HG03439 (cell line): Measurements from ENCODE around the gene CDC14A.
"Not testable (repeated sequence)": the region's sequence is repeated elsewhere in the genome, so short reads cannot be mapped to it uniquely, and the experiment has no call there.

Source experiments
- ATAC-seq: cut with Tn5 transposase; IDR thresholded peaks from one replicate; pipeline ENCODE4 v1.9.1; 2021; ENCODE audit warnings: mild to moderate bottlenecking, moderate library complexity; ENCODE audit not compliant: unreplicated experiment

Gene CDC14A, protein sequence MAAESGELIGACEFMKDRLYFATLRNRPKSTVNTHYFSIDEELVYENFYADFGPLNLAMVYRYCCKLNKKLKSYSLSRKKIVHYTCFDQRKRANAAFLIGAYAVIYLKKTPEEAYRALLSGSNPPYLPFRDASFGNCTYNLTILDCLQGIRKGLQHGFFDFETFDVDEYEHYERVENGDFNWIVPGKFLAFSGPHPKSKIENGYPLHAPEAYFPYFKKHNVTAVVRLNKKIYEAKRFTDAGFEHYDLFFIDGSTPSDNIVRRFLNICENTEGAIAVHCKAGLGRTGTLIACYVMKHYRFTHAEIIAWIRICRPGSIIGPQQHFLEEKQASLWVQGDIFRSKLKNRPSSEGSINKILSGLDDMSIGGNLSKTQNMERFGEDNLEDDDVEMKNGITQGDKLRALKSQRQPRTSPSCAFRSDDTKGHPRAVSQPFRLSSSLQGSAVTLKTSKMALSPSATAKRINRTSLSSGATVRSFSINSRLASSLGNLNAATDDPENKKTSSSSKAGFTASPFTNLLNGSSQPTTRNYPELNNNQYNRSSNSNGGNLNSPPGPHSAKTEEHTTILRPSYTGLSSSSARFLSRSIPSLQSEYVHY

DNA sequence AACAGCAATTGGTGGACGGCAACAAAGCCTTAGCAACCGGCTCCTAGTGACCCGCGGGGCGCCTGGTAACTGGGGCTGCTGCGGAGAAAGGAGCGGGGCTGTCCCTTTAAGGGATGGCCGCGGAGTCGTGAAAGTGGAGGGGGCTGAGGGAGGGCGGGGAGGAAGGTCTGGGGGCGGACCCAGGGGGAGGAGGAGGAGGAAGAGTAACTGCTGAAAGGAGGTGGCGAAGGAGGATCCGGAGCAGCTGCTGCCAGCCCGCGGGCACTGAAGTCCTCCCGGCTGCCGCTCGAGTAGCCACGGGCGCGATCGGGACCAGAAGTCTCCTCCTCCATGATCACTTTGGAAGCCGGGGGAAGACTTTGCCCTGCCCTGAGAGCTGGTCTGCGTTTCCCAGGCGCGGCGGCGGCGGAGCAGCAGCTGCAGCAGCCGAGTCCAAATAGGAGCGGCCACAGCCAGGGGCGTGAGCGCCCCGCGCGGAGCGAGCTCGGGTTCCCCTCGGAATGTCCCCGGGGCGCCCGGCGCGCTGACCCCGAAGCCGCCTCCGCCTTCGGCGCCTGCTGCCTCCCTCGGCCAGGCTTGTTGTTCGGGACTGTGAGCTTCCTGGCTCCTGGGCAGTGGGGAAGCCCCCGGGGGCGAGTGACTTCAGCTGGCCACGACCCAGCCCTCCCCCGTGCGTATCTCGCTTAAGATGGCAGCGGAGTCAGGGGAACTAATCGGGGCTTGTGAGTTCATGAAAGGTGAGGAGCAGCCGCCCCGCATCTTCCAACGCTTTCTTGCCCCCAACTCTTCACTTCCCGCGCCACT is at the start of gene CDC14A:
CDC14A (plus strand) TSS at position 240 of the 804 bp plus-strand sequence; CDS start at position 689, 449 bp downstream.
- ATAC-seq: peak; percentile 69

DNA sequence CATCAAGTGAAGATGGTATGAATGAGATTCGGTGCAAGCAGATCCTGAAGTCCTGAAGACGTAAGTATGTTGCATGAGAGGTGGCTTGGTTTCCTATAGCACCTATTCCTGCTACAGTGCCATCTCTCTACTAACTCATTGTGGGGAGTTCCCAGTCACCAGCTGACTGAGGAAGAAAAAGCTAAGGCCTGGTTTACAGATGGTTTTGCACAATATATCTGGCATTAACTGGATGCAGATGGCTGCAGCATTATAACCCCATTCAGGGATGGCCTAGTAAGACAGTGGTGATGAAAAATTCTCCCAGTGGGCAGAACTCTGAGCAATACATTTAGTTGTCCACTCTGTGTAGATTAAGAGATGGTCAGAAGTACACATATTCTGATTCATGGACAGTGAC is 49.6 kb upstream of the CDC14A start:
- ATAC-seq: no peak

DNA sequence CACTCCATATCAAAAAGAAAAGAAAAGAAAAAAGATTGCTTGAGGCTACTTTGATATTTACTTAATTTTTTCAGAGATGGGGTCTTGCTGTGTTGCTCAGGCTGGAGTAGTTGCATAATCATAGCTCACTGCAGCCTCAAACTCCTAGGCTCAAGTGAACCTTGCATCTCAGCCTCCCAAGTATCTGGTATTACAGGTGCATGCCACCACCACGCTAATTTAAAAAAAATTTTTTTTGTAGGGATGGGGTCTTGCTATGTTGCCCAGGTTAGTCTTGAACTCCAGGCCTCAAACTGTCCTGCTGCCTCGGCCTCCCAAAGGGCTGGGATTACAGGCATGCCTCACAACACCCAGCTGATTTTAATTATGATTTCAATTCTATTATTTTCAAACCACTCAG is 48.1 kb upstream of the CDC14A start:
- no peak for ATAC-seq

DNA sequence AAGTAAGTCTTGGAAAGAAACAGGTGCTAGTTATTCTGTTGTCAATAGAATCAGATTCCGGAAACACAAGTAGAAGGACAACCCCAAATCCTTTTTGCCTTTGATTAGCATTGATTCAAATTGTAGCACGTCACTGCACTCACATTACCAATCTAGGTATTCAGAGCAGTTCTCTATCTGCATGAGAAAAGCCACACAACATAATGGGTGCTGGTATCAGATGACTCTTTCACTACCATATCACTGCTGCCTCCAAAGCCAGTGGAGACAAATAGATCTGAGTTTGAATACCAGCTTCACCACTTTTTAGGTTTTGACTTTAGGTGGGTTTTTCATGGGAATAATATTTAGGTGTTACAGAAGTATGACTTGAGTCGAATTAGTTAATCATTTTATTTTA is 47.4 kb upstream of the CDC14A start:
- ATAC-seq: no peak

DNA sequence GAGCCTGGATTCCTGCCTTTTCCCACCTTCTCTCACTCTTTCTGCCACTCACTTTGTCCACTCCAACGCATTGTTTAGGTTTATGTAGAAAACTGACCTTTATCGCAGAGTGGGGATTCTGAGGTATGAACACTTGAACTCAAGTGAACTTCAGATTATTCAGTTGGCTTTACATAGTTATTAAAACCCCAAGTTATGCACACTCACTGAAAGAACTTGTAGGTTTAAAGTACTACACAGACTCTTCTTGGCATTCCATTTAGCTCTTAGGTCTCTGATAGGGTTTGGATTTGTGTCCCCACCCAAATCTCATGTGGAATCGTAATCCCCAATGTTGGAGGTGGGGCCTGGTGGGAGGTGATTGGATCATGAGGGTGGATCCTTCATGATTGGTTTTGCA is 46.4 kb upstream of the CDC14A start:
- no peak for ATAC-seq

DNA sequence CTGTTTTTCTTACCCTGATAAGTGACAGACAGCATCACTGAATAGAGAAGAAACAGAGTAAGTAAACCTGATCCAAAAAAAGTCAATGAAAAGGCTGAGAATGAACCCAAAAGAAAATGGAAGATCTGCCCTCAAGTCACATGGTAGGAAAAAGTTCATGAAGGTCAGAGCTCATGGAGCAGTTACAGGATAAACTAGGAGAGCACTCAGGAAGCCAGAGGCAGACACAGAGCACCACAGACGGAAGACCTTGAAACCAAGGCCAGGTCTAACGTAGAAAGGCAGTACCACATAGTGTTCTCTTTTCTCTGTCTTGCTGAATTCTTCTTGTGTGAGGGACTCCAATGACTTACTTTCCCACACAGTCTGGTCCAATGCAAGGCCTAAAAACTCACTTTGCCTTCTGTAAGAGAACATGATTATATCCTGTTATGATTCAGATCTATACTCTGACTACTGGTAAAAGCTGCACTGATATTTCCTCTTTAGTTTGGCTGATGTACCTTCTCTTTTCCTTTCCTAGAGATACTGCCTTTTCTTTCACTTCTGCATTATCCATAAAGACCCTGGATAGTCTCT is 45.5 kb upstream of the CDC14A start:
- ATAC-seq: no peak

DNA sequence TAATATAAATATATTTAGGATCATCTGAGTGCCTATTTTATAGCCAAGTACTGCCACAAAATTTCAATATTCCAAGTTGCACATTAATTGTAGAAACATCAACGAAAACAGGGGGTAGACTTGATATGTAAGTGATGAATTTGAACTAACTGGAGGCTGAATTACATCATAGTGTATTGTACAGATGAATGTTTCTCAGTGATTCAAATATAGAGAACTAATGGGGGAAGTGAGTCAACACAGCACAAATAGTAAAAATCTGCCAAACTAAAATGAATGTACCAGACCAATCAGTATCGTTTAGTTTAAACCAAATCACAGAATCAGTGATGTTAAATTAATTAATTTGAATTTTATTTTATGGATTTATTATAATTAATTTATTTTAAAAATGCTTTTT is 43.5 kb upstream of the CDC14A start:
- no peak for ATAC-seq

DNA sequence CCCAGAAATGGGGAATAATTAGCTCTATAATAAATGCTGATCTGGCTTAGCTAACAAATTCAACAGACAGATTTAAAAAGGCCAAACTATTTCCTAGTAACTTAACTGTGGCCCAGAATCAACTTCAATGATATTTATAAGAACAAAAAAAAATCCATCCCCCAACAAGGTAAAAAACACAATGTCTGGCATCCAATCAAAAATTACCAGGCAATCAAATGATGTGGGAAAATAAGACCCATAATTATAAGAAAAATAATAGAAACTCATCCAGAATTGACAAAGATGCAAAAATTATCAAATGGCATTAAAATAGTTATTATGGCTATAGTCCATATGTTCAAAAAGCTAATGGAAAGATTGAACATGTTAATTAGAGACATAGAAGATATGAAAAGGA is 42.4 kb upstream of the CDC14A start:
- ATAC-seq: no peak

DNA sequence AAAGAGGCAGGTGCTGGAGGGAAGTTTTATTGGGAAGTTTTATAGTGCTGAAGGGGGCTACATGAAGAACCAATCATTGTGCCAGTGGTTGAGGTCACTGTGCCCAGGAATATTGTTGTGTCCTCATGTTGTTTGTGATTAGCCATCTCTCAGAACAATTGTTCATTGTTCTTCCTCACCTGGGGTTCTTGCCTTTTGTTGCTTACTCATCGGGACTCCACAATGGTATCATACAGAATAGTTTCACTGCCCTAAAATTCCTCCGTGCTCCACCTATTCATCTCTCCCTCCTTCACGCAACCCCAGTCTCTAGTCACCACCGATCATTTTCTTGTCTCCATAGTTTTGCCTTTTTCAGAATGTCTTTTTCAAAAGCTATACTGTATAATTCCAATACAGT is 38.9 kb upstream of the CDC14A start:
- ATAC-seq: no peak

DNA sequence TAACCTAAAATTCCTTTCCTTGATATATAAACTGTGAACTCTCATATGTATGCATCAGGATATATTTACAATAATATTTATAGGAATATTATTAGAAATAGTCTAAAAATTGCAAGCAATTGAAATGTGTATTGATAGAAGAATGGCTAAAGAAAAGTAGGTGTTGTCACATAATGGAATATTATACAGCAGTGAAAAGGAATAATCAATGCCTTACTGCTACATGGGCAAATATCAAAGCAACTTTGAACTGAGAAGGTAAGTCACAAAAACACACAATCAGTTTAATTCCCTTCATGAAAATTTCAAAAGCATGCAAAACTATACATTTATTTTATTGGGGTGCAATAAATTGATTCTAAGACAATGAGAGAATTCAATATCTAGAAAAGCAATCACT is 35.7 kb upstream of the CDC14A start:
- no peak for ATAC-seq

DNA sequence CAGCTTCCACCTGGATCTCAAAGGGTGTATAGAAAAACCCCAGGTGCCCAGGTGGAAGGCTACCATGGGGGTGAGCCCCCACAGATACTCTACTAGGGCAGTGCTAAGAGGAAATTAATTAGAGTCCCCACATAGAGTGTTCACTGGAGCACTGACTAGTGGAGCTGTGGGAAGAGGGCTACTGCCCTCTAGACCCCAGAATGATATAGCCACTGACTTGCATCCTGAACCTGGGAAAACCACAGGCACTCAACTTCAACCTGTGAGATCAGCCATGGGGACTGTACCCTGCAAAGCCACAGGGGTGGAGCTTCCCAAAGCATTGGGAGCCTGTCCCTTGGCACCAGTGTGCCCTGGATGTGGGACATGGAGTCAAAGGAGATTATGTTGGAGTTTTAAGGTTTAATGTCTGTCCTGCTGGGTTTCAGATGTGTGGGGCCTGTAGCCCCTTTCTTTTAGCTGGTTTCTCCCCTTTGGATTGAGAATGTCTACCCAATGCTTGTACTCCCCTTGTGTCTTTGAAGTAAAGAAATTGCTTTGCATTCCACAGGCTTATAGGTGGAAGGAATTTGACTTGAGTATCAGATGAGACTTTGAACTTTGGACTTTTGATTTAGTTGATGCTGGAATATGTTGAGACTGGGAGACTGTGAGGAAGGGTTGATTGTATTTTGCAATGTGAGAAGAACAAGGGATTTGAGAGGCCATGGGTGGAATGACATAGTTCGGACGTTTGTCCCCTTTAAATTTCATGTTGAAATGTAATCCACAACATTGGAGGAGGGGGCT is 31.8 kb upstream of the CDC14A start:
- no peak for ATAC-seq

DNA sequence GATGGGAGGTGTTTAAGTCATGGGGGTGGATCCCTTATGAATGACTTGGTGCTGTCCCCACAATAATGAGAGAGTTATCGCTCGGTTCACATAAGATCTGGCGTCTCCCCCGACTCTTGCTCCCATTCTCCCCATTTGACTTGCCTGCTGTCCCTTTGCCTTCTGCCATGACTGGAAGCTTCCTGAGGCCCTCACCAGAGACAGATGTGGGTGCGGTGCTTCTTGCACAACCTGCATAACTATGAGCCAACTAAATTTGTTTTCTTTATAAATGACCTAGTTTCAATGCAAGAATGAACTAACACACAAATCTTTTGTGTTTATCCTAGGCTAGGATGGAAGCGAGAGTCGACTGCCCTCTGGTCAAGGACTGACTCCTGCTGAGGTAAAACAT is 31.2 kb upstream of the CDC14A start:
- no peak for ATAC-seq

DNA sequence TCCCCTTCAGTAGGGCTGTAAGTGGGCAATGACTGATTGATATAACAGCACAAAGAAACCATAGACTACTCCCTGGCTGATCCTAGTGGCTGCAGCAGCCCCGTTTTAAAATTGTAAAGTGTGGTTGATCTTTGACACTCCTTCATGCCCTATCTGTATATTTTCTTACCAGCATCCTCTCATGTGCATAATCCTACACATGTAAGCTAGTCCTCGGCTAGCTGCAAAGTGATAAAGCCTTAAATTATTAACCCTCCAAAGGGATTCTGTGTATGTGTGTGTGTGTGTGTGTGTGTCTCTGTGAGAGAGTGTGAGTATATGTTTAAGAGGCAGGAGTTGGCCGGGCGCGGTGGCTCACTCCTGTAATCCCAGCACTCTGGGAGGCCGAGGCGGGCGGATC is 30.8 kb upstream of the CDC14A start:
- ATAC-seq: no peak

DNA sequence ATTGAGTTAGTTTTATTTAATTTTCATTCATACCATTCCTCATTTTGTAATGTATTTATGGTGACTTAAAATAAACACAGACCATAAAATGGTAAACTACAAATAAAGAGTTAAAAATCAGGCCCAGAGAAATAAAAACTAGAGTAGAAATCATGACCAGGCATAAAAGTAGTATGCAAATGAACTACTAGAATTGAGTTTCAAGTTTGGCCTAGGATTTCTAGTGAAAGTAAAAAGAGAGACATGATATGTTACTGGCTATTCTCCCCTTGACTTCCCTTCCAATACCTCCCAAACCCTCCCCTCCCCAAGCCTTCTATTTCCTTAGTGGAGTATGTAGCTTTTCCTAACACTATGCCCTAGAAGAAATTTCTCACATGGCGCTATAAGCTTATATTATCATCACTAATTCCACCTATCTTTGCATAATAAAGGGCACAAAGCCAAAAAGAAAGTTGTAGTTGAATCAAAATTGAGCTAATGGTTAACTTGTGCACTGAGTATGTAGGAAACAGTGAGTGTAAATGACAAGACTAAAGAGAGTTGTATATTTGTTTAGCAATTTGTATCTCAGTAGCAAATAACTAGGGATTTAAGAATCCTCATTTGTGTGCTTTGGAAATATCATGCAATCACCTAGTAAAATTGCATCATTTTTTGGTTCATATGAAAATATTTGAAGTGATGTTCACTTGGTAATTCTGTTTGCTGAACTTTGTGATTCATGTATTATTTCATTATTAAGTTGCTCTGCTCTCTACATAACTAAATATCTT is 29.7 kb upstream of the CDC14A start:
- ATAC-seq: no peak

DNA sequence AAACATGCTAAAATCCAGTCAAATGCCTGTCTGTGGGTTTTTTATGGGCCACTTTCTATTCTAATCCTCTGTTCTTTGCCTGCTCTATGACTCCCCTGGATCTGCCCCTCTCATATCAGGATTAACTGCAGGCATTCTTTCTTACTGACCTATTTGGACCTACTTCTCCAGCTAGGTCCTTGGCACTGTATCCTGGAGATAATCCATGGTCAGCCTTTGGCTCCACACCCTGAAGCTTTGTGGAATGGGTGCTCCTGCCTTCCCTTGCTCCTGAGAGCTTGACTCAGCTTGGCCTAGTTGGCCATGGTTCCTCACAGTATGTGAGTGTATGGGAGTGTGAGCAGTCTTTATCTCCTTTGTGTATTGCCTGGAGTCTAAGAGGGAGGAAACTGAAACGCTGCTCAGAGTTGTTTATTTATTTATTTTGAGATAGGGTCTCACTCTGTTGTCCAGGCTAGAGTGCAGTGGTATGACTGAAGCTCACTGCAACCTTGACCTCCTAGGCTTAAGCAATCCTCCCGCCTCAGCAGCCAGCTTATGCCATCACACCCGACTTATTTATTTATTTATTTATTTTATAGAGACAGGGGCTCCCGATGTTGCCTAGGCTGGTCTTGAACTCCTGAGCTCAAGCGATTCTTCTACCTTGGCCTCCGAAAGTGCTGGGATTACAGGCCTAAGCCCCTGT is 28.7 kb upstream of the CDC14A start:
- no peak for ATAC-seq

DNA sequence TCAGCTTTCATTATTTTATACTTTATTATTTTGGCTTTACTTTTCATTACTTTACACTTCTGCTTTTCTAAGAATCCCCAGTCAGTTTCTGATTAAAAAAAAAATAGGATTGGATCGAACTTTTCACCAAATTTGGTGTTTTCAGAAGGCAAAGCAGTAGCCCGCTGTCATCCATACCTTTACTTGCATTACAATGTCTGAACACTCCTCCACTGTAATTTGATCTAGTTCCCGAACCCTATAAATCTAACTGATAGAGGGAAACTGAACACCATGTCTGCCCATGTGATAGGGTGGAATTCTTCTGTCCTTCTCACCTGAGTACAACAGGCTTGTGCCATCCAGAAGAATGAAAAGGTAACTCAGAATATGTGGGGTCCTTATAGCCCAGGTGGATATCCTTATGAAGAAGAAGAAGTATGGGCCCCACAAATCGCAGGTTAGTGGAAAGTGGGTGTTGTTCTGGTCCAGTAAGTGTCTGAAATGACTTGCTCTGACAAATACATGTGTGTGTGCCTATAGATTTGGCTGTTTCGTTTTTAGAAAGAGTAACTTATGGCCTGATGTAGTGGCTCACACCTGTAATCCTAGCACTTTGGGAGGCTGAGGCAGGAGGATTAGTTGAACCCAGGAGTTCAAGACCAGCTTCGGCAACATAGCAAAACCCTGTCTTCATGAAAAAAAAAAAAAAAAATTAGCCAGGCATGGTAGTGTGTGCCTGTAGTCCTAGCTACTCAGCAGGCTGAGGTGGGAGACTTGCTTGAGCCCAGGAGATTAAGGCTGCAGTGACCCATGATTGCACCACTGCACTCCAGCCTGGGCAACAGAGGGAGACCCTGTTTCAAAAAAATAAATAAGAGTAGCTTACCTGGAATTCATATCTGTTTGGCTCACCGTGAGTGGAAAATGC is 26.6 kb upstream of the CDC14A start:
- ATAC-seq: no peak

DNA sequence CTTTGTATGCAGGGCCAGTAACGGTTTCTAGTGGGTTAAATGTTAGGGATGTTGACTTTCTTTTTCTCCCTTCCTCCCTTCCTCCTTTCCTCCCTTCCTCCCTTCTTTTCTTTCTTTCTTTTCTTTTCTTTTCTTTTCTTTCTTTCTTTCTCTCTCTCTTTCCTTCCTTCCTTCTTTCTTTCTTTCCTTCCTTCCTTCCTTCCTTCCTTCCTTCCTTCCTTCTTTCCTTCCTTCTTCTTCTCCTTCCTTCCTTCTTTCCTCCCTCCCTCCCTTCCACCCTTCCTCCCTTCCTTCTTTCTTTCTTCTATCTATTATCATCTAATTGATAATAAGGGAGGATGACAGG is 26.0 kb upstream of the CDC14A start:
- ATAC-seq: not testable (repeated sequence)

DNA sequence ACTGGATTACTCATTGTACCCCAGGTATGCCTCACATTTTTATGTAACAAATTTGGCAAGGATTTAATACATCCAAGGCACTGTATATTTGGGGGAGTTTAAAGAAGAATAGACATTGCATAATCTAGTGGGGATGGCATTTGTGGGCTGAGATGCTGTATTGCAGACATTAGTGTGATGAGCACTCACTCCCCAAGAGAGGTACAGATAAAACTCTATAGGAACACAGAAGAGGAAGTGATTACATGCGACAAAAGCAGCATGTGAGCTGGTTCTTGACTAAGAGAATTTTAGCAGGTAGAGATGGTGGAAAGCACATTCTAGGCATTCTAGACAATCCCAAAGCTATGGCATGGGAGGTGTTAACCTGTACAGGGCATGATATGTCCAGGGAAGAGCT is 24.2 kb upstream of the CDC14A start:
- no peak for ATAC-seq
